Natural killer cell treated with Interleukin-12 subunit alpha and Interleukin-12 subunit beta and Interleukin-15 and Interleukin-18, amount 100 ng/mL, for 72 hours (primary cell): ENCODE results near the gene LUM. TPM values are rescaled to one million over a fixed set of nuclear protein-coding genes. Genes with fewer than 3 reads are reported as not detected.

Experiments used
- total RNA-seq, 2 donors: library from RNA; stranded (reverse); gene quantifications; one replicate each; pipeline ENCODE4 v1.2.3, GENCODE V29; 2022

LUM gene
- total RNA-seq, 2 donors from 2014 or later, result not detected

Other genes starting within 250 kb of the LUM start
- not detected for gene CCER1, start 156.3 kb downstream of the LUM start, total RNA-seq
- gene EPYC, start 106.5 kb downstream of the LUM start, total RNA-seq, result not detected
- gene KERA, start 53.5 kb downstream of the LUM start, total RNA-seq, result not detected
- not detected for gene DCN, start 71.3 kb upstream of the LUM start, total RNA-seq